ENCODE data around the gene BRINP2.

Gene BRINP2

GRCh38 chr1:177257576-177257975 is 86.8 kb downstream of the BRINP2 start:
- TF ChIP-seq CSDC2 (CRISPR knock-in tag; IDR thresholded peaks at IDR 0.05), result no peak
- no peak for TF ChIP-seq SNAI2 (CRISPR knock-in tag; IDR thresholded peaks at IDR 0.05)
- TF ChIP-seq OSR1 (CRISPR knock-in tag; IDR thresholded peaks at IDR 0.05), result no peak
- TF ChIP-seq ZC3H10 (CRISPR knock-in tag; IDR thresholded peaks at IDR 0.05), result no peak
- no peak for TF ChIP-seq BACH2 (CRISPR knock-in tag; IDR thresholded peaks at IDR 0.05; ENCODE audit: borderline replicate concordance)
- ATAC-seq, result no peak

- ATAC-seq, result no peak
- no peak for TF ChIP-seq TOX (CRISPR knock-in tag; IDR thresholded peaks at IDR 0.05; ENCODE audit: borderline replicate concordance)
- no peak for TF ChIP-seq CREB5 (CRISPR knock-in tag; IDR thresholded peaks at IDR 0.05; ENCODE audit: low read depth)
- TF ChIP-seq ZNF565 (CRISPR knock-in tag; conservative IDR thresholded peaks at IDR 0.05; ENCODE audit: low read depth), result no peak
- TF ChIP-seq, protein P1, sequence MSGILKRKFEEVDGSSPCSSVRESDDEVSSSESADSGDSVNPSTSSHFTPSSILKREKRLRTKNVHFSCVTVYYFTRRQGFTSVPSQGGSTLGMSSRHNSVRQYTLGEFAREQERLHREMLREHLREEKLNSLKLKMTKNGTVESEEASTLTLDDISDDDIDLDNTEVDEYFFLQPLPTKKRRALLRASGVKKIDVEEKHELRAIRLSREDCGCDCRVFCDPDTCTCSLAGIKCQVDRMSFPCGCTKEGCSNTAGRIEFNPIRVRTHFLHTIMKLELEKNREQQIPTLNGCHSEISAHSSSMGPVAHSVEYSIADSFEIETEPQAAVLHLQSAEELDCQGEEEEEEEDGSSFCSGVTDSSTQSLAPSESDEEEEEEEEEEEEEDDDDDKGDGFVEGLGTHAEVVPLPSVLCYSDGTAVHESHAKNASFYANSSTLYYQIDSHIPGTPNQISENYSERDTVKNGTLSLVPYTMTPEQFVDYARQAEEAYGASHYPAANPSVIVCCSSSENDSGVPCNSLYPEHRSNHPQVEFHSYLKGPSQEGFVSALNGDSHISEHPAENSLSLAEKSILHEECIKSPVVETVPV (CRISPR knock-in tag; IDR thresholded peaks at IDR 0.05), result no peak
- no peak for TF ChIP-seq BACH2 (CRISPR knock-in tag; IDR thresholded peaks at IDR 0.05; ENCODE audit: borderline replicate concordance)
- no peak for TF ChIP-seq RARB (CRISPR knock-in tag; IDR thresholded peaks at IDR 0.05)
- TF ChIP-seq CSDC2 (CRISPR knock-in tag; IDR thresholded peaks at IDR 0.05), result no peak
- no peak for TF ChIP-seq TCF4 (CRISPR knock-in tag; IDR thresholded peaks at IDR 0.05; ENCODE audit: borderline replicate concordance)
- TF ChIP-seq ISL1 (CRISPR knock-in tag; IDR thresholded peaks at IDR 0.05), result no peak
- TF ChIP-seq ZNF8 (CRISPR knock-in tag; IDR thresholded peaks at IDR 0.05), result no peak
These were observed 100.1 kb downstream of the BRINP2 start for GRCh38 chr1:177270863-177271262.

- no peak for ATAC-seq
- TF ChIP-seq BACH2 (CRISPR knock-in tag; IDR thresholded peaks at IDR 0.05; ENCODE audit: borderline replicate concordance) (no peak), ZFP30 (CRISPR knock-in tag; IDR thresholded peaks at IDR 0.05) (no peak), TSHZ2 (CRISPR knock-in tag; IDR thresholded peaks at IDR 0.05) (no peak), SNAI2 (CRISPR knock-in tag; IDR thresholded peaks at IDR 0.05) (no peak), ARNTL (CRISPR knock-in tag; IDR thresholded peaks at IDR 0.05; ENCODE audit: borderline replicate concordance, low read depth) (no peak), ZNF565 (CRISPR knock-in tag; conservative IDR thresholded peaks at IDR 0.05; ENCODE audit: low read depth) (no peak), ZNF70 (CRISPR knock-in tag; IDR thresholded peaks at IDR 0.05) (no peak), TCF4 (CRISPR knock-in tag; IDR thresholded peaks at IDR 0.05; ENCODE audit: borderline replicate concordance) (no peak), CREB5 (CRISPR knock-in tag; IDR thresholded peaks at IDR 0.05; ENCODE audit: low read depth) (no peak), ESRRG (CRISPR knock-in tag; IDR thresholded peaks at IDR 0.05) (no peak), PPARA (CRISPR knock-in tag; IDR thresholded peaks at IDR 0.05; ENCODE audit: borderline replicate concordance) (no peak)
- TF ChIP-seq, protein P1 (CRISPR knock-in tag; IDR thresholded peaks at IDR 0.05), result no peak
- TF ChIP-seq, protein P2, sequence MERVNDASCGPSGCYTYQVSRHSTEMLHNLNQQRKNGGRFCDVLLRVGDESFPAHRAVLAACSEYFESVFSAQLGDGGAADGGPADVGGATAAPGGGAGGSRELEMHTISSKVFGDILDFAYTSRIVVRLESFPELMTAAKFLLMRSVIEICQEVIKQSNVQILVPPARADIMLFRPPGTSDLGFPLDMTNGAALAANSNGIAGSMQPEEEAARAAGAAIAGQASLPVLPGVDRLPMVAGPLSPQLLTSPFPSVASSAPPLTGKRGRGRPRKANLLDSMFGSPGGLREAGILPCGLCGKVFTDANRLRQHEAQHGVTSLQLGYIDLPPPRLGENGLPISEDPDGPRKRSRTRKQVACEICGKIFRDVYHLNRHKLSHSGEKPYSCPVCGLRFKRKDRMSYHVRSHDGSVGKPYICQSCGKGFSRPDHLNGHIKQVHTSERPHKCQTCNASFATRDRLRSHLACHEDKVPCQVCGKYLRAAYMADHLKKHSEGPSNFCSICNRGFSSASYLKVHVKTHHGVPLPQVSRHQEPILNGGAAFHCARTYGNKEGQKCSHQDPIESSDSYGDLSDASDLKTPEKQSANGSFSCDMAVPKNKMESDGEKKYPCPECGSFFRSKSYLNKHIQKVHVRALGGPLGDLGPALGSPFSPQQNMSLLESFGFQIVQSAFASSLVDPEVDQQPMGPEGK (CRISPR knock-in tag; IDR thresholded peaks at IDR 0.05; ENCODE audit: borderline replicate concordance), result no peak
These were observed 102.4 kb downstream of the BRINP2 start for GRCh38 chr1:177273141-177273540.
